GM13977 (cell line): ENCODE measurements around the gene MAN1B1.

Experiments used
- DNase-seq: peaks from one replicate; pipeline ENCODE4 v3.0.0; 2012; ENCODE audit warnings: low spot score
- CTCF ChIP-seq: IDR thresholded peaks from 2 replicates; pipeline ENCODE4 v1.5.1; 2012; ENCODE audit warnings: mild to moderate bottlenecking, control low read depth; ENCODE audit not compliant: insufficient read depth; ENCODE audit errors: extremely low read depth, missing control alignments
- in situ Hi-C: fragments of 300-500 bp; cut with MboI; formaldehyde crosslinking; loops from one replicate; pipeline ENCODE4 v1.12.0; 2022; ENCODE audit warnings: low sequenced_read_pairs, low pct_unique_long_range_greater_than_20kb, mixed read lengths, inconsistent platforms; ENCODE audit not compliant: unreplicated experiment

MAN1B1 gene

GRCh38 chr9:137108608-137109249, 21.9 kb downstream of the MAN1B1 start:
- TF ChIP-seq CTCF: no peak
- no peak for DNase-seq
- in situ Hi-C loops: no loop called here

- no peak for DNase-seq
- no peak for TF ChIP-seq CTCF
- in situ Hi-C loops: no loop called here
Observed at GRCh38 chr9:137109250-137110146, 22.7 kb downstream of the MAN1B1 start.

GRCh38 chr9:137110147-137110910, 23.5 kb downstream of the MAN1B1 start:
- in situ Hi-C loops: no loop called here
- no peak for TF ChIP-seq CTCF
- DNase-seq: no peak

GRCh38 chr9:137110911-137111787, 24.4 kb downstream of the MAN1B1 start:
- DNase-seq: no peak
- in situ Hi-C loops: no loop called here
- TF ChIP-seq CTCF: no peak

GRCh38 chr9:137111788-137112563, 25.2 kb downstream of the MAN1B1 start:
- no peak for DNase-seq
- TF ChIP-seq CTCF: no peak
- in situ Hi-C loops: no loop called here
